IMR-90 (cell line): ENCODE results near the gene DHRSX. TPM values are rescaled to one million over a fixed set of nuclear protein-coding genes. Genes with fewer than 3 reads are reported as not detected.

Experiments used
- ATAC-seq: fragments of 200-7000 bp; cut with Tn5 transposase; 2 replicates; pipeline ENCODE4 v1.9.1; 2020; ENCODE audit warnings: low read depth, mild to moderate bottlenecking, moderate library complexity
- BruUV-seq: library from RNA; stranded (reverse); fragments of 400-500 nt; replicated peaks from 2 replicates; lab custom pipeline; 2021; lab: Mats Ljungman, UMichigan
- CTCF ChIA-PET: fragments of 300-600 bp; formaldehyde crosslinking; extraction: SDS; loops from one replicate; lab custom pipeline; 2021; ENCODE audit warnings: antibody characterized with exemption; lab: Yijun Ruan, JAX
- POLR2A ChIA-PET: fragments of 300-600 bp; sonication (Branson Sonifier 250); formaldehyde crosslinking; loops from one replicate; lab custom pipeline; 2022; ENCODE audit warnings: antibody characterized with exemption; ENCODE audit not compliant: unreplicated experiment; lab: Charles Lee
- DNase-seq: peaks from one replicate; pipeline ENCODE4 v3.0.0; 2013
- H2AFZ ChIP-seq: replicated peaks from 2 replicates; pipeline ENCODE3; 2013; ENCODE audit warnings: low read length, mild to moderate bottlenecking; ENCODE audit not compliant: poor library complexity
- H2AK5ac ChIP-seq: 2 replicates; pipeline ENCODE4 v1.6.1; 2013; ENCODE audit warnings: low read depth, low read length, inconsistent platforms
- H2AK9ac ChIP-seq: replicated peaks from 2 replicates; pipeline ENCODE3; 2013; ENCODE audit warnings: mild to moderate bottlenecking, low read depth, low read length, moderate library complexity; ENCODE audit not compliant: poor library complexity
- H2BK120ac ChIP-seq: 2 replicates; pipeline ENCODE4 v1.6.1; 2013; ENCODE audit warnings: low read depth, low read length, inconsistent platforms
- H2BK15ac ChIP-seq: 3 replicates; pipeline ENCODE4 v1.6.1; 2013; ENCODE audit warnings: low read depth, low read length, inconsistent platforms
- H2BK20ac ChIP-seq: 2 replicates; pipeline ENCODE4 v1.6.1; 2013; ENCODE audit warnings: low read depth, mild to moderate bottlenecking, inconsistent platforms, low read length, moderate library complexity
- H2BK5ac ChIP-seq: 2 replicates; pipeline ENCODE4 v1.6.1; 2013; ENCODE audit warnings: mild to moderate bottlenecking, low read depth, low read length, inconsistent platforms; ENCODE audit not compliant: poor library complexity, severe bottlenecking
- H3K14ac ChIP-seq: replicated peaks from 2 replicates; pipeline ENCODE4 v1.6.1; 2013; ENCODE audit warnings: low read depth, low read length, inconsistent platforms
- H3K18ac ChIP-seq: 2 replicates; pipeline ENCODE4 v1.6.1; 2013; ENCODE audit warnings: low read depth, low read length, control low read depth
- H3K23ac ChIP-seq: 2 replicates; pipeline ENCODE4 v1.6.1; 2013; ENCODE audit warnings: low read depth, low read length, inconsistent platforms
- H3K27ac ChIP-seq: 2 replicates; pipeline ENCODE4 v1.5.1; 2013; ENCODE audit warnings: mild to moderate bottlenecking, control low read depth, low read length; ENCODE audit not compliant: insufficient read depth
- H3K27me3 ChIP-seq: 2 replicates; pipeline ENCODE4 v1.6.1; 2013; ENCODE audit warnings: low read length; ENCODE audit not compliant: control insufficient read depth, insufficient read depth
- H3K36me3 ChIP-seq: 2 replicates; pipeline ENCODE4 v1.6.1; 2013; ENCODE audit warnings: low read length, mixed read lengths; ENCODE audit not compliant: control insufficient read depth, insufficient read depth
- H3K4ac ChIP-seq: 2 replicates; pipeline ENCODE4 v1.6.1; 2013; ENCODE audit warnings: low read depth, low read length, inconsistent platforms
- H3K4me1 ChIP-seq: 2 replicates; pipeline ENCODE4 v1.6.1; 2013; ENCODE audit warnings: low read length, mixed read lengths; ENCODE audit not compliant: control insufficient read depth, insufficient read depth
- H3K4me2 ChIP-seq: 2 replicates; pipeline ENCODE4 v1.6.1; 2013; ENCODE audit warnings: low read depth, mild to moderate bottlenecking, control low read depth, low read length, moderate library complexity
- H3K4me3 ChIP-seq: 2 replicates; pipeline ENCODE4 v1.5.1; 2013; ENCODE audit warnings: low read depth, mild to moderate bottlenecking, control low read depth, low read length, moderate library complexity; ENCODE audit not compliant: insufficient read depth
- H3K56ac ChIP-seq: 2 replicates; pipeline ENCODE4 v1.6.1; 2013; ENCODE audit warnings: low read length, inconsistent platforms; ENCODE audit not compliant: insufficient read depth; ENCODE audit errors: extremely low read depth
- H3K79me1 ChIP-seq, 2 experiments: 2 replicates each; pipeline ENCODE4 v1.6.1; 2013; ENCODE audit warnings: low read length in 2 of 2, inconsistent platforms in 1 of 2, low read depth in 1 of 2
- H3K9ac ChIP-seq: 2 replicates; pipeline ENCODE4 v1.6.1; 2013; ENCODE audit warnings: low read depth, low read length, control low read depth
- H3K9me1 ChIP-seq: 2 replicates; pipeline ENCODE4 v1.6.1; 2013; ENCODE audit warnings: low read length, inconsistent platforms; ENCODE audit not compliant: insufficient read depth
- H3K9me3 ChIP-seq: 2 replicates; pipeline ENCODE4 v1.6.1; 2013; ENCODE audit warnings: low read length; ENCODE audit not compliant: control insufficient read depth, insufficient read depth
- H4K20me1 ChIP-seq: 2 replicates; pipeline ENCODE4 v1.6.1; 2013; ENCODE audit warnings: low read length, inconsistent platforms; ENCODE audit not compliant: insufficient read depth
- H4K5ac ChIP-seq: 2 replicates; pipeline ENCODE4 v1.6.1; 2013; ENCODE audit warnings: mild to moderate bottlenecking, low read depth, low read length, control low read depth
- H4K8ac ChIP-seq, 2 experiments: 2 replicates each; pipeline ENCODE4 v1.6.1; 2013; ENCODE audit warnings: low read depth in 2 of 2, low read length in 2 of 2, control low read depth in 1 of 2, inconsistent platforms in 1 of 2
- H4K91ac ChIP-seq: 2 replicates; pipeline ENCODE4 v1.6.1; 2013; ENCODE audit warnings: low read depth, low read length, inconsistent platforms; ENCODE audit not compliant: insufficient read depth
- BHLHE40 ChIP-seq: fragments of 150-350 bp; IDR thresholded peaks from 2 replicates; pipeline ENCODE4 v1.6.1; 2016; ENCODE audit warnings: mild to moderate bottlenecking, low read depth, low read length
- CEBPB ChIP-seq: IDR thresholded peaks from 2 replicates; pipeline ENCODE4 v1.6.1; 2012; ENCODE audit warnings: low read depth, low read length, improper control_type of control experiment
- CHD1 ChIP-seq: IDR thresholded peaks from 2 replicates; pipeline ENCODE4 v1.6.1; 2012; ENCODE audit warnings: low read depth, low read length, improper control_type of control experiment
- ELK1 ChIP-seq: fragments of 150-350 bp; IDR thresholded peaks from 2 replicates; pipeline ENCODE4 v1.6.1; 2016; ENCODE audit warnings: low read depth, mild to moderate bottlenecking, low read length, moderate library complexity, borderline replicate concordance
- FOS ChIP-seq: fragments of 150-350 bp; IDR thresholded peaks from 2 replicates; pipeline ENCODE4 v1.6.1; 2016; ENCODE audit warnings: low read depth, low read length
- MAZ ChIP-seq: IDR thresholded peaks from 2 replicates; pipeline ENCODE4 v1.6.1; 2012; ENCODE audit warnings: low read depth, mild to moderate bottlenecking, low read length, improper control_type of control experiment, moderate library complexity, borderline replicate concordance
- MXI1 ChIP-seq: IDR thresholded peaks from 2 replicates; pipeline ENCODE4 v1.6.1; 2012; ENCODE audit warnings: low read depth, mild to moderate bottlenecking, low read length, moderate library complexity, borderline replicate concordance
- NFE2L2 ChIP-seq: fragments of 150-350 bp; IDR thresholded peaks from 2 replicates; pipeline ENCODE4 v1.6.1; 2016; ENCODE audit warnings: low read depth, mild to moderate bottlenecking, low read length
- POLR2A ChIP-seq: IDR thresholded peaks from 2 replicates; pipeline ENCODE4 v1.6.1; 2012; ENCODE audit warnings: mild to moderate bottlenecking, low read depth, low read length
- RAD21 ChIP-seq: IDR thresholded peaks from 2 replicates; pipeline ENCODE4 v1.6.1; 2012; ENCODE audit warnings: low read length, improper control_type of control experiment
- RCOR1 ChIP-seq: IDR thresholded peaks from 2 replicates; pipeline ENCODE4 v1.6.1; 2012; ENCODE audit warnings: mild to moderate bottlenecking, low read length, improper control_type of control experiment; ENCODE audit not compliant: insufficient replicate concordance
- RFX5 ChIP-seq: IDR thresholded peaks from 2 replicates; pipeline ENCODE4 v1.8.0; 2012; ENCODE audit warnings: low read depth, mild to moderate bottlenecking, low read length, moderate library complexity
- SMC3 ChIP-seq: fragments of 150-350 bp; IDR thresholded peaks from 2 replicates; pipeline ENCODE4 v1.6.1; 2016; ENCODE audit warnings: low read depth, mild to moderate bottlenecking, antibody characterized with exemption, low read length, moderate library complexity
- USF2 ChIP-seq: fragments of 150-350 bp; IDR thresholded peaks from 2 replicates; pipeline ENCODE4 v1.6.1; 2017; ENCODE audit warnings: mild to moderate bottlenecking, antibody characterized with exemption, low read length, low read depth
- WGBS, 2 experiments: methylation state at CpG; one replicate each; pipeline versions ENCODE4 v1.1.5 to v1.1.7; 2013; ENCODE audit warnings: missing lambda C conversion rate in 2 of 2; ENCODE audit not compliant: insufficient read length in 1 of 2; ENCODE audit errors: extremely low coverage in 2 of 2; 5-methylcytosine and 5-hydroxymethylcytosine counted together
- dilution Hi-C: fragments of 300-500 bp; cut with HindIII; formaldehyde crosslinking; loops from one replicate; pipeline ENCODE4 v1.14.3; 2018; ENCODE audit warnings: low sequenced_read_pairs; ENCODE audit not compliant: unreplicated experiment
- in situ Hi-C: fragments of 300-500 bp; cut with MboI; formaldehyde crosslinking; loops from 3 replicates; pipeline ENCODE4 v1.14.3; 2019; ENCODE audit warnings: low sequenced_read_pairs, inconsistent platforms, mixed read lengths
- intact Hi-C: fragments of 100-400 bp; cut with micrococcal nuclease; formaldehyde crosslinking; loops from 2 replicates; pipeline ENCODE4 v1.10.0; 2022
- polyA plus RNA-seq, 3 experiments: library from polyadenylated mRNA; depleted of rRNA; stranded (reverse); fragments of >200 nt; gene quantifications; 2 replicates each; pipeline ENCODE4 v1.2.3, GENCODE V29; 2012; ENCODE audit warnings: low replicate concordance in 1 of 3
- total RNA-seq: library from RNA; depleted of rRNA; stranded (reverse); fragments of >200 nt; gene quantifications from 2 replicates; pipeline ENCODE4 v1.2.3, GENCODE V29; 2012
- TF ChIP-seq, protein P1 (sequence below): conservative IDR thresholded peaks from 2 replicates; pipeline ENCODE4 v1.5.1; 2012; ENCODE audit warnings: mild to moderate bottlenecking, low read depth, low read length, improper control_type of control experiment

DHRSX gene
- total and polyA plus RNA-seq, 2 of the 4 experiments (the other 2 are of a cell fraction), result 26.2 to 38.0 TPM

DNA sequence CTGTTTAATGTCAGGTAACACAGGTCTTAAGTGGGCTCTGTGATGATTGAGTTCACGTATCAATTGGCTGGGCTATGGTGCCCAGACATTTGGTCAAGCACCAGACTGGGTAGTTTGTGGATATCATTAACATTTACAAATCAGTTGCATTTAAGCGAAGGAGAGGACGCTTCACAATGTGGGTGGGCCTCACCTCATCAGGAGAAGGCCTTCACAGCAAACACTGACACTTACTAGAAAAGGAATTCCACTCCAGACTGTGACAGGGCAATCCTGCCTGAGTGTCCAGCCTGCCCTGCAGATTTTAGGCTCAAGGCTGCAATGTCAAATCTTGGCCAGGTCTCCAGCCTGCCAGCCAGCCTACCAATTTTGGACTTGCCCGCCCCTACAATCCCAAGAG, 270.3 kb downstream of the DHRSX start:
- peaks cover 15% of the 10 kb centered on the region for H3K36me3 ChIP-seq

More for the DNA sequence above, 270.3 kb downstream of the DHRSX start:
- Histone ChIP-seq H3K56ac (no peak overlapping the region), H2AFZ (no peak overlapping the region), H4K5ac (no peak overlapping the region), H3K4me3 (no peak overlapping the region), H3K9me1 (no peaks in the 10 kb centered on the region), H3K4me2 (no peak overlapping the region), H4K91ac (no peak overlapping the region), H3K9ac (no peak overlapping the region), H2AK5ac (no peak overlapping the region), H4K8ac (no peak overlapping the region), H2AK9ac (no peak overlapping the region), H2BK15ac (no peak overlapping the region), H4K20me1 (no peaks in the 10 kb centered on the region), H2BK5ac (no peak overlapping the region), H3K27me3 (no peaks in the 10 kb centered on the region), H3K14ac (no peak overlapping the region), H2BK120ac (no peak overlapping the region), H3K9me3 (no peaks in the 10 kb centered on the region; the same call in 1 of the 2 replicates), H3K79me1 (0 out of 4 replicates have a peak, but pooled peaks cover 2 to 3% of the 10 kb centered on the region in 2 experiments), H3K23ac (no peak overlapping the region), H3K18ac (no peak overlapping the region), H3K27ac (no peak overlapping the region), H3K4ac (no peak overlapping the region), H2BK20ac (no peak overlapping the region), H3K4me1 (no peaks in the 10 kb centered on the region)
- TF ChIP-seq, protein P1, sequence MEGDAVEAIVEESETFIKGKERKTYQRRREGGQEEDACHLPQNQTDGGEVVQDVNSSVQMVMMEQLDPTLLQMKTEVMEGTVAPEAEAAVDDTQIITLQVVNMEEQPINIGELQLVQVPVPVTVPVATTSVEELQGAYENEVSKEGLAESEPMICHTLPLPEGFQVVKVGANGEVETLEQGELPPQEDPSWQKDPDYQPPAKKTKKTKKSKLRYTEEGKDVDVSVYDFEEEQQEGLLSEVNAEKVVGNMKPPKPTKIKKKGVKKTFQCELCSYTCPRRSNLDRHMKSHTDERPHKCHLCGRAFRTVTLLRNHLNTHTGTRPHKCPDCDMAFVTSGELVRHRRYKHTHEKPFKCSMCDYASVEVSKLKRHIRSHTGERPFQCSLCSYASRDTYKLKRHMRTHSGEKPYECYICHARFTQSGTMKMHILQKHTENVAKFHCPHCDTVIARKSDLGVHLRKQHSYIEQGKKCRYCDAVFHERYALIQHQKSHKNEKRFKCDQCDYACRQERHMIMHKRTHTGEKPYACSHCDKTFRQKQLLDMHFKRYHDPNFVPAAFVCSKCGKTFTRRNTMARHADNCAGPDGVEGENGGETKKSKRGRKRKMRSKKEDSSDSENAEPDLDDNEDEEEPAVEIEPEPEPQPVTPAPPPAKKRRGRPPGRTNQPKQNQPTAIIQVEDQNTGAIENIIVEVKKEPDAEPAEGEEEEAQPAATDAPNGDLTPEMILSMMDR, result no peak
- TF ChIP-seq SMC3 (no peak), RCOR1 (no peak), USF2 (no peak), RFX5 (no peak), RAD21 (no peak), FOS (no peak), CEBPB (no peak), CHD1 (no peak), MXI1 (no peak), BHLHE40 (no peak), POLR2A (no peak), NFE2L2 (no peak), ELK1 (no peak), MAZ (no peak)
- POLR2A ChIA-PET, result no interaction called here
- dilution Hi-C loops, result no loop called here
- BruUV-seq, result no TSS peak
- ATAC-seq, result no peak
- CTCF ChIA-PET, result no interaction called here
- no peak for DNase-seq
- intact Hi-C loops, result no loop called here
- WGBS, 2 experiments, result no CpG with 5 or more reads among the region's 4 CpGs
- in situ Hi-C loops, result no loop called here
